HG03196 (cell line): ENCODE measurements around the gene IL3RA.
A peak's percentile ranks its signal among the peaks of the same experiment; 100 is the strongest.
"Not testable (repeated sequence)": the region's sequence is repeated elsewhere in the genome, so short reads cannot be mapped to it uniquely, and the experiment has no call there.

ENCODE experiments used
- ATAC-seq: cut with Tn5 transposase; IDR thresholded peaks from one replicate; pipeline ENCODE4 v1.9.1; 2021; ENCODE audit not compliant: unreplicated experiment

IL3RA gene

GRCh38 chrX:1336331-1336943 lies at the start of gene IL3RA:
TSS of gene IL3RA (plus strand) at chrX:1336785. CDS start at chrX:1341766, 4,981 bp downstream.
- ATAC-seq: peak; percentile 50

- ATAC-seq: no peak
Measured at GRCh38 chrX:1289535-1289934, 47.0 kb upstream of the IL3RA start.

GRCh38 chrX:1291110-1291740 lies 45.4 kb upstream of the IL3RA start:
- no peak for ATAC-seq

- no peak for ATAC-seq
Measured at GRCh38 chrX:1292575-1293290, 43.9 kb upstream of the IL3RA start.

- ATAC-seq: no peak
Measured at GRCh38 chrX:1294301-1295067, 42.1 kb upstream of the IL3RA start.

- ATAC-seq: no peak
Measured at GRCh38 chrX:1295550-1295949, 41.0 kb upstream of the IL3RA start.

- not testable (repeated sequence) for ATAC-seq
Measured at GRCh38 chrX:1297591-1297990, 39.0 kb upstream of the IL3RA start.

- no peak for ATAC-seq
Measured at GRCh38 chrX:1300449-1300848, 36.1 kb upstream of the IL3RA start.

GRCh38 chrX:1305411-1305810 lies 31.2 kb upstream of the IL3RA start:
- ATAC-seq: no peak

- ATAC-seq: no peak
Measured at GRCh38 chrX:1306909-1307625, 29.5 kb upstream of the IL3RA start.

GRCh38 chrX:1307626-1308340 lies 28.8 kb upstream of the IL3RA start:
- ATAC-seq: no peak

GRCh38 chrX:1308476-1308875 lies 28.1 kb upstream of the IL3RA start:
- no peak for ATAC-seq

- not testable (repeated sequence) for ATAC-seq
Measured at GRCh38 chrX:1308917-1309316, 27.7 kb upstream of the IL3RA start.

GRCh38 chrX:1313788-1314187 lies 22.8 kb upstream of the IL3RA start:
- no peak for ATAC-seq

GRCh38 chrX:1316527-1316926 lies 20.1 kb upstream of the IL3RA start:
- ATAC-seq: no peak

GRCh38 chrX:1321674-1322073 lies 14.9 kb upstream of the IL3RA start:
- ATAC-seq: no peak

- no peak for ATAC-seq
Measured at GRCh38 chrX:1322393-1322792, 14.2 kb upstream of the IL3RA start.

GRCh38 chrX:1323315-1323714 lies 13.3 kb upstream of the IL3RA start:
- ATAC-seq: peak; percentile 47

GRCh38 chrX:1325515-1326116 lies 11.0 kb upstream of the IL3RA start:
- no peak for ATAC-seq
